GM18519 (cell line): ENCODE results near the gene MAGEA9B.
"Not testable (repeated sequence)": the region's sequence is repeated elsewhere in the genome, so short reads cannot be mapped to it uniquely, and the experiment has no call there.

ENCODE experiments used
- ATAC-seq: cut with Tn5 transposase; IDR thresholded peaks from one replicate; pipeline ENCODE4 v1.9.1; 2021; ENCODE audit warnings: mild to moderate bottlenecking, moderate library complexity; ENCODE audit not compliant: unreplicated experiment, low FRiP score

MAGEA9B gene

DNA sequence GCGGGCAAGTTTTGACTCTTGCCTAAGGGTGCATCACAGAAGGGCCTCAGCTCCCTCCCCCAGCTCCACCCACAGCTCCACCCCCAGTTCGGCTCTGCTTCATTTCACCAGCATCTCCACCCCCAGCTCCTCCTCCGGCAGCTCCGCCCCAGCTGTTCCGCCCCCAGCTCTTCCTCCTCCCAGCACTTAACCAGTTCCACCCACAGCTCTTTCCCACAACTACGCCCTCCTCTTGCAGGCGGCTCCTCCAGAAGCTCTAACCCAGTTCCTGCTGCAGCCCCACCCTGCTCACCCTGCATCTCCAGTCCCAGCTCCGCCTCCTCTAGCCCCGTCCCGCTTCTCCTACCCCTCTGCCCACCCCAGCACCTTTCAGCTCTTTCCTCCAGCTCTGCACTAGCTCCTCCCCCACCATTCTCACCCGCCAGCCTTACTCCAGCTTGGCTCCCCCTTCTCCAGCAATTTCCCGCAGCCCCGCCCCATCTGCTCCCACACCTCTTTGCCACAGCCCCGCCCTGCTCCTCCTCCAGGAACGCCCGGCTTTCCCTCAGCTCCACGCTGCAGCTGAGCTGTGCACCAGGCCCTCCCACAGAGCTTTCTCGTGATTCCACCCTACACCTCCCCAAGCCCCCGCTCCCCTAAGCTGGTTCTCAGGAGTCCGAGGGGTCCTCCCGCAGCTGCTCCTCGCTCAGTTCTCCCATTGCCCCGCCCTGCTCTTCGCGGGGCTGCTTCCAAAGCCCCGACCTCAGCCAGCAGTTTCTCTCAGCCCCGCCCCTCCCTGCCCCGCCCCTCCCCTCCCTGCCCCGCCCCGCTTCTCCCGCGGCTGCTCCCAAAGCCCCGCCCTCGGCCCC, 47.8 kb downstream of the MAGEA9B start:
- peak; percentile 39 for ATAC-seq

DNA sequence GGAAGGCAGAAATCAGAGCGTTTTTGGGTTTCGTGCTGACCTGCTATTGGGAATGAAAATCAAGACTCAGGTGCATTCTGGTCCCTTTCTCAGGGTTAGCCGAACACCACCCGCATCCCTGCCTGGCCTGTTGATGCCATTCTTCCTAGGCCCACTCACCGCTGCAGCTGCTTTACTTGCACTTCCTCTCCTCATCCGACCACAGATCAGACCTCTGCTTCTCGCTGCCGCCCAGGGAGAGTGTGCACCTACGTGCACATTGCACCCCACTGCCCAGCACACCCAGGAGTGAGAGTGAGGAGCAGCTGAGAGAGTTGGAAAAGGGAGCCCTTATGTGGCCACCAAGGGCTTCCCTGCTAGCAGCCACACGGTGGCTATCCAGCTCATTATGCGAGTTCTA, 49.8 kb downstream of the MAGEA9B start:
- not testable (repeated sequence) for ATAC-seq

DNA sequence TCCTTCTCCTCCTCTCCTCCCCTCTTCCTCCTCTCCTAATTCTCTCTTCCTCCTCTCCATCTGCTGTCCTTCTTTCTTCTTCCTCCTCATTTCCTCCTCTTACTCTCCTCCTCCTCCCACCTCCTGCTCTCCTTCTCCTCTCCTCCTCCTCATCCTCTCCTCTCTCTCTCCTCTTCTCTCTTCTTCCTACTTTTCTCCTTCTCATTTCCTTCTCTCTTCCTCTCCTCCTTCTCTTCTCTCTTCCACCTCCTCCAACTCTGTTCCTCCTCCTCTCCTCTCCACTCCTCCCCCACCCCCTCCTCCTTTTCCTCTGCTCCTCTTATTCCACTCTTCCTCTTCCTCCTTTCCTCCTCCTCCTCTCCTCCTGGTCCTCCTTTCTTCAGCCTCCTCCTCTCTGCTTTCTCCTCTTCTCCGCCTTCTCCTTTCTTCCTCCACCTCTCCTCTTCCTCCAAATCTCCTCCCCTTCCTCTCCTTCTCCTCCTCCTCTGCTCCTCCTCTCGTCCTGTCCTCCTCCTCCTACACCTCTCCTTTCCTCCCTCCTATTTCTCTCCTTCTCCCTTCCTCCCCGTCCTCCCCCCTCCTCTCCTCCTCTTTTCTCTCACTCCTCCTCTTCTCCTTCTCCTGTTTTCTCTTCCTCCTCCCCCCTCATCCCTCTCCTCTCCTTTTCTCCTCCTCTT, 52.2 kb downstream of the MAGEA9B start:
- ATAC-seq, result not testable (repeated sequence)

DNA sequence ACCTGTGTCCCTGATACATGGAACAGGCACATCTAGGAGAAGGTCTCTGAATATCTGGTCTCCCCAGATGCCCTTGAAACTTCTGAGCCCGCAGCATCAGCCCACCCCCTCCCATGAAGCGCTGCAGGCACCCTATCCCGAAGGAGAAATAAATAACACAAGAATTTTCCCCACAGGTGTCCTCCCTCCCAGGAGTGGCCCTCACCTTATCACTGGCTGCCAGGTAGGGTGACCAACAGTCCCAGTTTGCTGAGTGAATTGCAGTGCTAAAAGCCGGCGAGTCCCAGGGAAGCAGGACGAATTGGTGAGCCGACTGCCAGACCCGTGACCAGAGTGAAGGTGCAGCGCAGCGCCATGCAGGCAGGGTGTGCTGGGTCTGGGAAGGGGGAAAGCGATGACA, 53.3 kb downstream of the MAGEA9B start:
- not testable (repeated sequence) for ATAC-seq

DNA sequence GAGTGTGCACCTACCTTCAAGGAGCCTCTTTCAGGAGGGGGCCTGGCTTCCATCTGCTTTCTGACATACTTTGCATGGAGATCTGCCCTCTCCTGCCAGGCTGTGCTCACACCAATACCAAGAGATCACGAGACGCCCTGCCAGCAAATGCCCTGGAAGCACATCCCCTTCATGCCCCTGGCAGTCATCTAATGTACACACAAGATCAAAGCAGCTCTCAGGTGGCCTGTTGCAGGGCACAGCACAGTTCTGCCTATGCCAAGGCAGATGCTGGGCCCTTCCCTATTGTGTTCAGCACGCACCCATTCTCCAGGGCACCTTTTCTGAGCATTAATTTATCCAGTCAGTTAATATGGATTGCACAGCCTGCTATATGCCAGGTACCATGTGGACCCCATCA, 54.4 kb downstream of the MAGEA9B start:
- not testable (repeated sequence) for ATAC-seq
